ENCODE results near the gene MICU1.

MICU1 gene

DNA sequence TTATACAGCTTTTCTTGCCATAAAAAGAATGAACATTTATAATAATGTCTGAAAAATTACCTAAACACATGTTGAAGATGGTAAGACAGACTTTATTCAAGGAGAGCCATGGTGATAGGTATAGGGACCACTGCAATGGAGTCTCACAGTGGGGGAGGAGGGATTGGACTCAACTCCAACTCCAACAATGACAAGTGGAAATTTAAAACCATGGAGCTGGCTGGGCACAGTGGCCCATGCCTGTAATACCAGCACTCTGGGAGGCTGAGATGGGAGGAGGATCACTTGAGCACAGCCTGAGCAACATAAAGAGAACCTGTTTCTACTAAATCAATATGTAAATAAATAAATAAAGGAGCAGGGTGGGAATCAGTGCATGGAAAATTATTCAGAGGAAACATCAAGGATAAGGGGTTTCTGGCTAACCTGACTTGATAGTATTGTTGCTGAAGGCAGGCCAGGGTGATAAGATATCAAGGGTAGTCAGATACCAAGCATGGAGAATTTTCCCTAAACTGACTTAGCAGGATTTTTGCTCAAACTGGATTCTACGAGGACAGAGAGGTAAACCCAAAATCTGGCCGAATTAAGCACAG is 19.5 kb upstream of the MICU1 start:
- H3K9ac ChIP-seq (ENCODE audit: low read length), result no peak overlapping the region
- no peak overlapping the region for H3K4me2 ChIP-seq (ENCODE audit: low read depth, low read length, poor library complexity, severe bottlenecking)
- H3K79me2 ChIP-seq (ENCODE audit: insufficient read depth, low read length), result no peaks in the 10 kb centered on the region
- H3K9me2 ChIP-seq (replicated peaks; ENCODE audit: insufficient read depth, low read length), result no peaks in the 10 kb centered on the region
- no peak overlapping the region for H3K27ac ChIP-seq (ENCODE audit: low read depth, low read length)
- no peaks in the 10 kb centered on the region for H3K27me3 ChIP-seq (ENCODE audit: low read length)
- no peak for TF ChIP-seq EZH2phosphoT487 (conservative IDR thresholded peaks at IDR 0.05; ENCODE audit: low read length)
- TF ChIP-seq, protein P1, sequence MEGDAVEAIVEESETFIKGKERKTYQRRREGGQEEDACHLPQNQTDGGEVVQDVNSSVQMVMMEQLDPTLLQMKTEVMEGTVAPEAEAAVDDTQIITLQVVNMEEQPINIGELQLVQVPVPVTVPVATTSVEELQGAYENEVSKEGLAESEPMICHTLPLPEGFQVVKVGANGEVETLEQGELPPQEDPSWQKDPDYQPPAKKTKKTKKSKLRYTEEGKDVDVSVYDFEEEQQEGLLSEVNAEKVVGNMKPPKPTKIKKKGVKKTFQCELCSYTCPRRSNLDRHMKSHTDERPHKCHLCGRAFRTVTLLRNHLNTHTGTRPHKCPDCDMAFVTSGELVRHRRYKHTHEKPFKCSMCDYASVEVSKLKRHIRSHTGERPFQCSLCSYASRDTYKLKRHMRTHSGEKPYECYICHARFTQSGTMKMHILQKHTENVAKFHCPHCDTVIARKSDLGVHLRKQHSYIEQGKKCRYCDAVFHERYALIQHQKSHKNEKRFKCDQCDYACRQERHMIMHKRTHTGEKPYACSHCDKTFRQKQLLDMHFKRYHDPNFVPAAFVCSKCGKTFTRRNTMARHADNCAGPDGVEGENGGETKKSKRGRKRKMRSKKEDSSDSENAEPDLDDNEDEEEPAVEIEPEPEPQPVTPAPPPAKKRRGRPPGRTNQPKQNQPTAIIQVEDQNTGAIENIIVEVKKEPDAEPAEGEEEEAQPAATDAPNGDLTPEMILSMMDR (IDR thresholded peaks at IDR 0.05; ENCODE audit: insufficient read depth, low read length, poor library complexity, severe bottlenecking), result no peak
- no peak overlapping the region for H3K4me3 ChIP-seq (ENCODE audit: insufficient read depth, low read length, poor library complexity, severe bottlenecking)
- no peaks in the 10 kb centered on the region for H3K36me3 ChIP-seq (ENCODE audit: low read length)
- no peaks in the 10 kb centered on the region for H4K20me1 ChIP-seq (ENCODE audit: low read depth, low read length)
- no peaks in the 10 kb centered on the region for H3F3A ChIP-seq (ENCODE audit: insufficient read depth)
- no peaks in the 10 kb centered on the region for H3K9me3 ChIP-seq (ENCODE audit: insufficient read depth, low read length)
- H2AFZ ChIP-seq (ENCODE audit: low read depth, low read length, severe bottlenecking), result no peak overlapping the region

DNA sequence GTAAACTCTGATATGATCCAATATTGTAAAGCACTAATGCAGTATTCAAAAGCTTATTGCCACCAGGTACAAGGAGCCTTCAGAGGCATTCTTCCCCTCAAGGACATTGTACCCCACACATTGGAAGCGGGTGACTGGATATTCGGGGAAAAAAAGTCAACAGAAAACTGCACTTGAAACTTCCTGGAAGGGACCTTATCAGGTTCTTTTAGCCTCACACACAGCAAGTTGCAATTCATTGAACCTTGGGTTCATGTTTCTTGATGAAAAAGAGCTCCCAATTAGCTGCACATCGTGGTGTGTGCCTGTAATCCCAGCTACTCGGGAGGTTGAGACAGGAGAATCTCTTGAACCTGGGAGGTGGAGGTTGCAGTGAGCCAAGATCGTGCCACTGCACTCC is 16.4 kb upstream of the MICU1 start:
- no peak overlapping the region for H3K9ac ChIP-seq (ENCODE audit: low read length)
- H2AFZ ChIP-seq (ENCODE audit: low read depth, low read length, severe bottlenecking), result no peak overlapping the region
- no peak for TF ChIP-seq EZH2phosphoT487 (conservative IDR thresholded peaks at IDR 0.05; ENCODE audit: low read length)
- TF ChIP-seq, protein P1 (IDR thresholded peaks at IDR 0.05; ENCODE audit: insufficient read depth, low read length, poor library complexity, severe bottlenecking), result no peak
- H3K79me2 ChIP-seq (ENCODE audit: insufficient read depth, low read length), result no peaks in the 10 kb centered on the region
- no peak overlapping the region for H3K4me2 ChIP-seq (ENCODE audit: low read depth, low read length, poor library complexity, severe bottlenecking)
- no peaks in the 10 kb centered on the region for H3F3A ChIP-seq (ENCODE audit: insufficient read depth)
- H3K4me3 ChIP-seq (ENCODE audit: insufficient read depth, low read length, poor library complexity, severe bottlenecking), result no peak overlapping the region
- no peaks in the 10 kb centered on the region for H3K36me3 ChIP-seq (ENCODE audit: low read length)
- no peaks in the 10 kb centered on the region for H4K20me1 ChIP-seq (ENCODE audit: low read depth, low read length)
- H3K27me3 ChIP-seq (ENCODE audit: low read length), result no peaks in the 10 kb centered on the region
- no peak overlapping the region for H3K27ac ChIP-seq (ENCODE audit: low read depth, low read length)
- no peaks in the 10 kb centered on the region for H3K9me3 ChIP-seq (ENCODE audit: insufficient read depth, low read length)
- no peaks in the 10 kb centered on the region for H3K9me2 ChIP-seq (replicated peaks; ENCODE audit: insufficient read depth, low read length)

DNA sequence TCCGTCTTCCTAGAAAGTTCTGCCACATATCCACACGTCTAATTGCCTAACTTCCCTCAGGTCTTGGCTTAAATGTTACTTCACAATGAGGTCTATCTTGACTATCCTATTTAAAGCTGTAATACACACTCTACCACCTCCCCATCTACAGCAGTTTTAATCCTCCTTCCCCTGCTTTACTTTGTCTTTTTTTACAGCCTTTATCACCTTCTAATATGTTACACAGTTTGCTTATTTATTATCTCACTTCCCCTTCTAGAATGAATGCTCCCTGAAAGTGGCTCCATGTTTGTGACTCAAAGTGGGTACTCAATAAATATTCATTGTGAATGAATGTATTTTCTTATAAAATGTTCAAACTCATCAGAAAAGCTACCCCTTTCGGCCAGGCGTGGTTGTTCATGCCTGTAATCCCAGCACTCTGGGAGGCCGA is 13.6 kb upstream of the MICU1 start:
- Histone ChIP-seq H3K9me3 (ENCODE audit: insufficient read depth, low read length) (no peaks in the 10 kb centered on the region), H3K36me3 (ENCODE audit: low read length) (no peaks in the 10 kb centered on the region), H2AFZ (ENCODE audit: low read depth, low read length, severe bottlenecking) (no peak overlapping the region), H3K27me3 (ENCODE audit: low read length) (no peaks in the 10 kb centered on the region), H3K9me2 (replicated peaks; ENCODE audit: insufficient read depth, low read length) (no peaks in the 10 kb centered on the region), H3K4me3 (ENCODE audit: insufficient read depth, low read length, poor library complexity, severe bottlenecking) (no peak overlapping the region), H3F3A (ENCODE audit: insufficient read depth) (no peaks in the 10 kb centered on the region), H3K4me2 (ENCODE audit: low read depth, low read length, poor library complexity, severe bottlenecking) (no peak overlapping the region), H3K27ac (ENCODE audit: low read depth, low read length) (no peak overlapping the region), H3K9ac (ENCODE audit: low read length) (no peak overlapping the region), H4K20me1 (ENCODE audit: low read depth, low read length) (no peaks in the 10 kb centered on the region), H3K79me2 (ENCODE audit: insufficient read depth, low read length) (no peaks in the 10 kb centered on the region)
- TF ChIP-seq, protein P1 (IDR thresholded peaks at IDR 0.05; ENCODE audit: insufficient read depth, low read length, poor library complexity, severe bottlenecking), result no peak
- TF ChIP-seq EZH2phosphoT487 (conservative IDR thresholded peaks at IDR 0.05; ENCODE audit: low read length), result no peak

Measured in SU-DHL-6 (cell line).